Large intestine (tissue), 3 donors: ENCODE data around the gene ADRM1. TPM values are rescaled to one million over a fixed set of nuclear protein-coding genes. Genes with fewer than 3 reads are reported as not detected.

ENCODE experiments used
- DNase-seq, 2 donors: peaks; one replicate each; pipeline versions ENCODE4 v3.0.0 to v3.0.0-alpha.2; 2013
- H3K27ac ChIP-seq: one replicate; pipeline ENCODE4 v1.5.1; 2013; ENCODE audit warnings: low read length
- H3K27me3 ChIP-seq: 2 replicates; pipeline ENCODE4 v1.6.1; 2013; ENCODE audit warnings: low read length; ENCODE audit not compliant: control insufficient read depth, insufficient read depth
- H3K36me3 ChIP-seq: 2 replicates; pipeline ENCODE4 v1.6.1; 2013; ENCODE audit warnings: low read length; ENCODE audit not compliant: control insufficient read depth, insufficient read depth
- H3K4me1 ChIP-seq: one replicate; pipeline ENCODE4 v1.6.1; 2013; ENCODE audit warnings: low read length; ENCODE audit not compliant: control insufficient read depth, insufficient read depth
- H3K4me3 ChIP-seq: one replicate; pipeline ENCODE4 v1.5.1; 2013; ENCODE audit warnings: low read length
- H3K9me3 ChIP-seq: one replicate; pipeline ENCODE4 v1.6.1; 2013; ENCODE audit warnings: mild to moderate bottlenecking, low read depth, low read length, moderate library complexity; ENCODE audit not compliant: control insufficient read depth
- WGBS: methylation state at CpG from one replicate; pipeline ENCODE4 v1.1.5; 2013; ENCODE audit warnings: low lambda C conversion rate; ENCODE audit not compliant: insufficient coverage; 5-methylcytosine and 5-hydroxymethylcytosine counted together
- polyA plus RNA-seq: library from polyadenylated mRNA; unstranded; fragments of 120-200 nt; gene quantifications from one replicate; pipeline ENCODE4 v1.2.1, GENCODE V29; 2013

Gene ADRM1
- polyA plus RNA-seq, 1 donor: 50.4 TPM

- peaks cover 72% of the 10 kb centered on the region for H3K36me3 ChIP-seq
- WGBS: no CpG with 5 or more reads among the region's 1 CpG
Measured at GRCh38 chr20:62265365-62265764, 37.4 kb upstream of the ADRM1 start.

GRCh38 chr20:62266340-62266739 is 36.5 kb upstream of the ADRM1 start:
- H3K36me3 ChIP-seq: peaks cover 67% of the 10 kb centered on the region
- no peak for DNase-seq
- no peak overlapping the region for H3K27ac ChIP-seq
- no peaks in the 10 kb centered on the region for H3K9me3 ChIP-seq
- WGBS: 83% methylated on average over 1 of the region's 10 CpGs
- H3K27me3 ChIP-seq: no peaks in the 10 kb centered on the region
- H3K4me3 ChIP-seq: no peak overlapping the region
- H3K4me1 ChIP-seq: peaks cover 5% of the 10 kb centered on the region

More at GRCh38 chr20:62265365-62265764, 37.4 kb upstream of the ADRM1 start:
- Histone ChIP-seq H3K4me3 (no peak overlapping the region), H3K27me3 (no peaks in the 10 kb centered on the region), H3K27ac (no peak overlapping the region), H3K9me3 (no peaks in the 10 kb centered on the region), H3K4me1 (peaks cover 5% of the 10 kb centered on the region)
- no peak for DNase-seq

- Histone ChIP-seq H3K4me3 (no peak overlapping the region), H3K4me1 (peaks cover 5% of the 10 kb centered on the region), H3K27ac (no peak overlapping the region), H3K36me3 (peaks cover 65% of the 10 kb centered on the region), H3K9me3 (no peaks in the 10 kb centered on the region), H3K27me3 (no peaks in the 10 kb centered on the region)
- 100% methylated on average over 1 of the region's 13 CpGs for WGBS
- no peak for DNase-seq
Measured at GRCh38 chr20:62266851-62267250, 35.9 kb upstream of the ADRM1 start.

GRCh38 chr20:62267543-62267942 is 35.3 kb upstream of the ADRM1 start:
- WGBS: no CpG with 5 or more reads among the region's 10 CpGs
- H3K27ac ChIP-seq: no peak overlapping the region
- peaks cover 5% of the 10 kb centered on the region for H3K4me1 ChIP-seq
- H3K36me3 ChIP-seq: peaks cover 65% of the 10 kb centered on the region
- H3K9me3 ChIP-seq: no peaks in the 10 kb centered on the region
- no peak overlapping the region for H3K4me3 ChIP-seq
- no peak for DNase-seq
- H3K27me3 ChIP-seq: no peaks in the 10 kb centered on the region

- Histone ChIP-seq H3K27me3 (no peaks in the 10 kb centered on the region), H3K4me3 (no peak overlapping the region), H3K36me3 (peaks cover 65% of the 10 kb centered on the region), H3K27ac (no peak overlapping the region), H3K4me1 (peaks cover 5% of the 10 kb centered on the region), H3K9me3 (no peaks in the 10 kb centered on the region)
- DNase-seq: no peak
- WGBS: no CpG with 5 or more reads among the region's 7 CpGs
Measured at GRCh38 chr20:62268228-62268900, 34.4 kb upstream of the ADRM1 start.

GRCh38 chr20:62269378-62269777 is 33.4 kb upstream of the ADRM1 start:
- no peak for DNase-seq
- WGBS: 40% methylated on average over 1 of the region's 14 CpGs
- Histone ChIP-seq H3K9me3 (no peaks in the 10 kb centered on the region), H3K4me1 (peaks cover 5% of the 10 kb centered on the region), H3K27me3 (no peaks in the 10 kb centered on the region), H3K27ac (no peak overlapping the region), H3K4me3 (no peak overlapping the region), H3K36me3 (peaks cover 68% of the 10 kb centered on the region)

GRCh38 chr20:62269871-62270270 is 32.9 kb upstream of the ADRM1 start:
- Histone ChIP-seq H3K4me3 (no peak overlapping the region), H3K9me3 (no peaks in the 10 kb centered on the region), H3K27me3 (no peaks in the 10 kb centered on the region), H3K27ac (no peak overlapping the region), H3K36me3 (peaks cover 66% of the 10 kb centered on the region), H3K4me1 (peaks cover 5% of the 10 kb centered on the region)
- DNase-seq: no peak
- no CpG with 5 or more reads among the region's 17 CpGs for WGBS

- no peak for DNase-seq
- Histone ChIP-seq H3K27me3 (no peaks in the 10 kb centered on the region), H3K9me3 (no peaks in the 10 kb centered on the region), H3K27ac (no peak overlapping the region), H3K4me3 (no peak overlapping the region), H3K36me3 (peaks cover 61% of the 10 kb centered on the region), H3K4me1 (peaks cover 5% of the 10 kb centered on the region)
- no CpG with 5 or more reads among the region's 10 CpGs for WGBS
Measured at GRCh38 chr20:62272200-62272599, 30.6 kb upstream of the ADRM1 start.

- 96% methylated on average over 9 of the region's 18 CpGs for WGBS
- H3K27me3 ChIP-seq: no peaks in the 10 kb centered on the region
- no peak overlapping the region for H3K4me3 ChIP-seq
- peaks cover 5% of the 10 kb centered on the region for H3K4me1 ChIP-seq
- no peaks in the 10 kb centered on the region for H3K9me3 ChIP-seq
- H3K27ac ChIP-seq: no peak overlapping the region
- H3K36me3 ChIP-seq: peaks cover 59% of the 10 kb centered on the region
- no peak for DNase-seq
Measured at GRCh38 chr20:62273416-62273815, 29.4 kb upstream of the ADRM1 start.

- no peak overlapping the region for H3K27ac ChIP-seq
- H3K4me1 ChIP-seq: peaks cover 2% of the 10 kb centered on the region
- WGBS: no CpG with 5 or more reads among the region's 13 CpGs
- no peaks in the 10 kb centered on the region for H3K9me3 ChIP-seq
- H3K36me3 ChIP-seq: peaks cover 64% of the 10 kb centered on the region
- H3K4me3 ChIP-seq: no peak overlapping the region
- no peaks in the 10 kb centered on the region for H3K27me3 ChIP-seq
- no peak for DNase-seq
Measured at GRCh38 chr20:62274332-62274950, 28.4 kb upstream of the ADRM1 start.

GRCh38 chr20:62275219-62275618 is 27.6 kb upstream of the ADRM1 start:
- no peaks in the 10 kb centered on the region for H3K27me3 ChIP-seq
- WGBS: 93% methylated on average over 3 of the region's 10 CpGs
- no peak overlapping the region for H3K4me3 ChIP-seq
- H3K36me3 ChIP-seq: peaks cover 66% of the 10 kb centered on the region
- H3K4me1 ChIP-seq: no peaks in the 10 kb centered on the region
- H3K27ac ChIP-seq: no peak overlapping the region
- no peak for DNase-seq
- no peaks in the 10 kb centered on the region for H3K9me3 ChIP-seq
